Karpas-422 (cell line): Measurements from ENCODE around the gene GYPB. TPM values are rescaled to one million over a fixed set of nuclear protein-coding genes. Genes with fewer than 3 reads are reported as not detected.
"Not testable (repeated sequence)": the region's sequence is repeated elsewhere in the genome, so short reads cannot be mapped to it uniquely, and the experiment has no call there.

Experiments
- DNase-seq: peaks from one replicate; pipeline ENCODE4 v3.0.0-alpha.2; 2015
- H2AFZ ChIP-seq: fragments of 200-600 bp; sonication (generic); 2 replicates; pipeline ENCODE4 v1.6.1; 2014; ENCODE audit warnings: antibody characterized with exemption, low read length, mixed read lengths
- H3K27ac ChIP-seq: fragments of 200-600 bp; sonication (generic); 2 replicates; pipeline ENCODE4 v1.5.1; 2014; ENCODE audit warnings: mild to moderate bottlenecking, low read length, moderate library complexity
- H3K27me3 ChIP-seq: fragments of 200-600 bp; sonication (generic); 2 replicates; pipeline ENCODE4 v1.6.1; 2014; ENCODE audit warnings: low read length, mixed read lengths
- H3K36me3 ChIP-seq: fragments of 200-600 bp; sonication (generic); 2 replicates; pipeline ENCODE4 v1.6.1; 2014; ENCODE audit warnings: low read length, mixed read lengths; ENCODE audit not compliant: insufficient read depth
- H3K4me1 ChIP-seq: fragments of 200-600 bp; sonication (generic); 2 replicates; pipeline ENCODE4 v1.6.1; 2014; ENCODE audit warnings: mild to moderate bottlenecking, low read length, mixed read lengths
- H3K4me2 ChIP-seq: fragments of 200-600 bp; sonication (generic); 2 replicates; pipeline ENCODE4 v1.6.1; 2014; ENCODE audit warnings: low read length, low read depth, mild to moderate bottlenecking; ENCODE audit not compliant: poor library complexity, severe bottlenecking
- H3K4me3 ChIP-seq: fragments of 200-600 bp; sonication (generic); 2 replicates; pipeline ENCODE4 v1.5.1; 2014; ENCODE audit warnings: mild to moderate bottlenecking, antibody characterized with exemption, low read length, mixed read lengths
- H3K79me2 ChIP-seq: fragments of 200-600 bp; sonication (generic); 2 replicates; pipeline ENCODE4 v1.6.1; 2014; ENCODE audit warnings: mild to moderate bottlenecking, low read length, mixed read lengths
- H3K9ac ChIP-seq: fragments of 200-600 bp; sonication (generic); 2 replicates; pipeline ENCODE4 v1.6.0; 2014; ENCODE audit warnings: low read length
- H3K9me2 ChIP-seq: fragments of 200-600 bp; sonication (generic), shearing (Covaris generic); replicated peaks from 2 replicates; pipeline ENCODE4 v1.6.0; 2014; ENCODE audit warnings: mild to moderate bottlenecking, low read length, moderate library complexity; ENCODE audit not compliant: insufficient read depth
- H3K9me3 ChIP-seq: fragments of 300-700, 200-600 bp; sonication (generic); 2 replicates; pipeline ENCODE4 v1.6.1; 2014; ENCODE audit warnings: low read length, mixed read lengths
- H4K20me1 ChIP-seq: fragments of 200-600 bp; sonication (generic); 2 replicates; pipeline ENCODE4 v1.6.1; 2014; ENCODE audit warnings: mild to moderate bottlenecking, antibody characterized with exemption, low read length, low read depth; ENCODE audit not compliant: insufficient read depth
- total RNA-seq: library from RNA; depleted of rRNA; stranded (reverse); fragments of >200 nt; shearing (Covaris generic); gene quantifications from 2 replicates; pipeline ENCODE4 v1.2.3, GENCODE V29; 2014; ENCODE audit warnings: low replicate concordance

Gene GYPB
- total RNA-seq, 1 experiment from 2014 or later, result not detected

GRCh38 chr4:144005558-144005953 is 13.6 kb downstream of the GYPB start:
- DNase-seq, H3K4me2 ChIP-seq, H3K79me2 ChIP-seq, H3K36me3 ChIP-seq, H3K4me1 ChIP-seq, H3K27ac ChIP-seq, H3K9me3 ChIP-seq, H3K4me3 ChIP-seq, H3K9me2 ChIP-seq, H3K9ac ChIP-seq, H4K20me1 ChIP-seq, H3K27me3 ChIP-seq, H2AFZ ChIP-seq: not testable (repeated sequence)

GRCh38 chr4:144004868-144005557 is 14.2 kb downstream of the GYPB start:
- not testable (repeated sequence) for H3K27ac ChIP-seq, H3K4me2 ChIP-seq

GRCh38 chr4:144003890-144004265 is 15.3 kb downstream of the GYPB start:
- not testable (repeated sequence) for H3K36me3 ChIP-seq, H3K27me3 ChIP-seq, H3K4me1 ChIP-seq, H3K9ac ChIP-seq, H3K79me2 ChIP-seq, H3K4me3 ChIP-seq, H4K20me1 ChIP-seq, H3K9me2 ChIP-seq, H3K9me3 ChIP-seq, H3K4me2 ChIP-seq, DNase-seq, H2AFZ ChIP-seq, H3K27ac ChIP-seq

More at GRCh38 chr4:144004868-144005557, 14.2 kb downstream of the GYPB start:
- not testable (repeated sequence) for H4K20me1 ChIP-seq, H3K4me3 ChIP-seq, H3K27me3 ChIP-seq, H3K4me1 ChIP-seq, H3K79me2 ChIP-seq, H3K36me3 ChIP-seq, H3K9me3 ChIP-seq, H3K9ac ChIP-seq, H3K9me2 ChIP-seq, H2AFZ ChIP-seq, DNase-seq

GRCh38 chr4:144003205-144003889 is 15.8 kb downstream of the GYPB start:
- not testable (repeated sequence) for H2AFZ ChIP-seq, H4K20me1 ChIP-seq, H3K9me2 ChIP-seq, DNase-seq, H3K79me2 ChIP-seq, H3K36me3 ChIP-seq, H3K27ac ChIP-seq, H3K9ac ChIP-seq, H3K4me1 ChIP-seq, H3K4me3 ChIP-seq, H3K9me3 ChIP-seq, H3K4me2 ChIP-seq, H3K27me3 ChIP-seq

- not testable (repeated sequence) for H3K4me2 ChIP-seq, H3K27ac ChIP-seq, H3K9ac ChIP-seq, H3K9me3 ChIP-seq, H3K4me1 ChIP-seq, H3K36me3 ChIP-seq, H4K20me1 ChIP-seq, H3K4me3 ChIP-seq, DNase-seq, H3K27me3 ChIP-seq, H2AFZ ChIP-seq, H3K9me2 ChIP-seq, H3K79me2 ChIP-seq
These were observed 18.7 kb downstream of the GYPB start for GRCh38 chr4:144000331-144000995.

- DNase-seq, H3K79me2 ChIP-seq, H3K9me2 ChIP-seq, H3K9ac ChIP-seq, H3K9me3 ChIP-seq, H3K36me3 ChIP-seq, H3K4me1 ChIP-seq, H3K27me3 ChIP-seq, H3K4me2 ChIP-seq, H4K20me1 ChIP-seq, H2AFZ ChIP-seq, H3K4me3 ChIP-seq, H3K27ac ChIP-seq: not testable (repeated sequence)
These were observed 23.0 kb downstream of the GYPB start for GRCh38 chr4:143996193-143996592.

GRCh38 chr4:143991761-143992160 is 27.4 kb downstream of the GYPB start:
- not testable (repeated sequence) for H3K9me2 ChIP-seq, H3K4me3 ChIP-seq, H3K27me3 ChIP-seq, H2AFZ ChIP-seq, H3K9me3 ChIP-seq, H3K4me1 ChIP-seq, DNase-seq, H3K36me3 ChIP-seq, H3K79me2 ChIP-seq, H3K4me2 ChIP-seq, H3K27ac ChIP-seq, H4K20me1 ChIP-seq, H3K9ac ChIP-seq

- not testable (repeated sequence) for H3K4me1 ChIP-seq, H3K9me3 ChIP-seq, H2AFZ ChIP-seq, H3K79me2 ChIP-seq, H3K27ac ChIP-seq, H3K9ac ChIP-seq, H3K4me2 ChIP-seq, H3K4me3 ChIP-seq, DNase-seq, H3K9me2 ChIP-seq, H4K20me1 ChIP-seq, H3K36me3 ChIP-seq, H3K27me3 ChIP-seq
These were observed 28.5 kb downstream of the GYPB start for GRCh38 chr4:143990717-143991116.
